22Rv1 (cell line): ENCODE results near the gene ROPN1B.

Source experiments
- ZFX ChIP-seq: fragments of 450-650 bp; IDR thresholded peaks from 2 replicates; pipeline ENCODE4 v1.6.1; 2017; ENCODE audit warnings: antibody characterized with exemption, borderline replicate concordance
- TF ChIP-seq, protein P1 (sequence below): fragments of 450-650 bp; IDR thresholded peaks from 2 replicates; pipeline ENCODE4 v1.5.1; 2017; ENCODE audit warnings: mild to moderate bottlenecking

DNA sequence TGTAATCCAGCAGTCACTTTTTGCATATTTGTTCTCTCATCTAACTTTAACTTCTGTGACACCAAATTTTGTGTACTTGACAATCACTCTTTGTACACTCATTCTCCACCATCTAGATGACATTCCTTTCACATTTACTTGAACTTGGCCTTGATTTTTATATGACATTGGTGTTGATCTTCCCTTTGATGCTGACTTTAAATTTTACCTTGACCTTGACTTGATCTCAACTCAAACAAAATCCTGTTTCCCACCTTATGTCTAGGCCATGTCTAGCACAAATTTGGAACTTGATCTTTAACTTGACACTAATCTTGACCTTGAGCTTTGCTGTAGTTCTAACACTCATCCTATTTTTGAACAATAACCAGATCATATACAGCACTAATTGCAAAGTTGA, 33.2 kb downstream of the ROPN1B start:
- TF ChIP-seq, protein P1, sequence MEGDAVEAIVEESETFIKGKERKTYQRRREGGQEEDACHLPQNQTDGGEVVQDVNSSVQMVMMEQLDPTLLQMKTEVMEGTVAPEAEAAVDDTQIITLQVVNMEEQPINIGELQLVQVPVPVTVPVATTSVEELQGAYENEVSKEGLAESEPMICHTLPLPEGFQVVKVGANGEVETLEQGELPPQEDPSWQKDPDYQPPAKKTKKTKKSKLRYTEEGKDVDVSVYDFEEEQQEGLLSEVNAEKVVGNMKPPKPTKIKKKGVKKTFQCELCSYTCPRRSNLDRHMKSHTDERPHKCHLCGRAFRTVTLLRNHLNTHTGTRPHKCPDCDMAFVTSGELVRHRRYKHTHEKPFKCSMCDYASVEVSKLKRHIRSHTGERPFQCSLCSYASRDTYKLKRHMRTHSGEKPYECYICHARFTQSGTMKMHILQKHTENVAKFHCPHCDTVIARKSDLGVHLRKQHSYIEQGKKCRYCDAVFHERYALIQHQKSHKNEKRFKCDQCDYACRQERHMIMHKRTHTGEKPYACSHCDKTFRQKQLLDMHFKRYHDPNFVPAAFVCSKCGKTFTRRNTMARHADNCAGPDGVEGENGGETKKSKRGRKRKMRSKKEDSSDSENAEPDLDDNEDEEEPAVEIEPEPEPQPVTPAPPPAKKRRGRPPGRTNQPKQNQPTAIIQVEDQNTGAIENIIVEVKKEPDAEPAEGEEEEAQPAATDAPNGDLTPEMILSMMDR: no peak
- TF ChIP-seq ZFX: no peak
